Endothelial cell of umbilical vein (primary cell): ENCODE results near the gene RAD54L.

Experiments used
- CTCF ChIP-seq, 2 donors: IDR thresholded peaks; 1 replicate in 1 of 2; 2 replicates in 1 of 2; pipeline ENCODE4 v1.5.1; 2011; ENCODE audit warnings: low read length in 2 of 2, mild to moderate bottlenecking in 2 of 2, moderate library complexity in 2 of 2, control low read depth in 1 of 2, inconsistent platforms in 1 of 2, low read depth in 1 of 2; ENCODE audit not compliant: insufficient read depth in 1 of 2; ENCODE audit errors: extremely low read depth in 1 of 2
- EZH2 ChIP-seq: IDR thresholded peaks from 2 replicates; pipeline ENCODE4 v1.6.1; 2012; ENCODE audit warnings: borderline replicate concordance, low read depth, mild to moderate bottlenecking, moderate library complexity, low read length, inconsistent platforms; ENCODE audit not compliant: severe bottlenecking
- GATA2 ChIP-seq: IDR thresholded peaks from 2 replicates; pipeline ENCODE4 v1.7.0; 2011; ENCODE audit warnings: low read depth, mild to moderate bottlenecking, moderate library complexity, mixed read lengths, low read length; ENCODE audit not compliant: insufficient read length, insufficient read depth
- MYC ChIP-seq: IDR thresholded peaks from one replicate; pipeline ENCODE4 v1.6.1; 2011; ENCODE audit warnings: mild to moderate bottlenecking, low read depth, low read length
- POLR2A ChIP-seq: IDR thresholded peaks from 2 replicates; pipeline ENCODE4 v1.6.1; 2012; ENCODE audit warnings: low read depth, mild to moderate bottlenecking, control low read depth, low read length
- TF ChIP-seq, protein P1 (sequence below): IDR thresholded peaks from 2 replicates; pipeline ENCODE4 v1.6.1; 2011; ENCODE audit not compliant: insufficient read depth, insufficient read length

DNA sequence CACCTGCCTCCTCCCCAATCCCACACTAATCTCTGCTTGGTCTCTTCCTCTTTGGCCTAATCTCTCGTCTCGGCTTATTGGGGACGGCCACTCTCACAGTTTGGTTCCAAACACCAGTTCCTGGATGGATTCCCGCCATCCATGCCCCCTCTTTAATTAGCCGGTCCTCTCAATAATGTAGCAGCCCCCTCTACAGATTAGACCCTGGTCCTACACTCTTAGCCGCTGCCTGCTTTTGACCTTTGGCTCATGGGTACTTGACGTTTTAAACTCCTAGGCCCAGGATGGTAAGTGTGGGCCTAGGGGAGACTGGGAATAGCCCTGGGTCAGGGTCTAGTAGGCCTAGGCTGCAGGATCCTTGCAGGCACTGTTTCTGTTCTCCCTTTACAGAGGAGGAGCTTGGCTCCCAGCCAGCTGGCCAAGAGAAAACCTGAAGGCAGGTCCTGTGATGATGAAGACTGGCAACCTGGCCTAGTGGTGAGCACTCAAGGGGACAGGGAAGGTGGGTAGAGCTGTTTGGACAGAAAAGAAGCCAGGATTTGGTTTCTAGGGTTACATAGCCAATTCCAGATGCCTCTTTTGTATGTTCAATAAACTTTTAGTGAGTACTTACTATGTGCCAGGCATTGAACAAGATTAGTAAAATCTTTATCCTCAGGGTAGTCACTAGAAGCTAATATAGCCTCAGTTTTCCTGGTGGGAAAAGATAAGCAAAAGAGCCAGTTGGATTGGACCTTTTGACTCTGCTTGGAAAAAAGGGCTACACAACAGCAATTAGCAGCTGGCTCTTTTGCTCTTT, 758 bp downstream of the RAD54L start:
- no peak for TF ChIP-seq CTCF (IDR thresholded peaks at IDR 0.05; ENCODE audit: extremely low read depth in 1 of 2, insufficient read depth in 1 of 2, low read depth in 1 of 2, low read length in 2 of 2)
- TF ChIP-seq POLR2A, result no peak
- TF ChIP-seq GATA2, result no peak
- TF ChIP-seq, protein P1, sequence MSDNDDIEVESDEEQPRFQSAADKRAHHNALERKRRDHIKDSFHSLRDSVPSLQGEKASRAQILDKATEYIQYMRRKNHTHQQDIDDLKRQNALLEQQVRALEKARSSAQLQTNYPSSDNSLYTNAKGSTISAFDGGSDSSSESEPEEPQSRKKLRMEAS, result no peak
- TF ChIP-seq EZH2, result no peak
- TF ChIP-seq MYC, result no peak
